Smooth muscle cell (in vitro differentiated cells): ENCODE data around the gene NAE1. TPM values are rescaled to one million over a fixed set of nuclear protein-coding genes. Genes with fewer than 3 reads are reported as not detected.

Experiments
- DNase-seq: peaks from one replicate; lab custom pipeline; 2025; ENCODE audit not compliant: unreplicated experiment; lab: John Stamatoyannopoulos, UW
- H2AFZ ChIP-seq: fragments of 200-600 bp; sonication (generic); 2 replicates; pipeline ENCODE4 v1.6.0; 2016; ENCODE audit warnings: antibody characterized with exemption, low read depth, mild to moderate bottlenecking
- H3F3A ChIP-seq: fragments of 200-600 bp; sonication (generic); 2 replicates; pipeline ENCODE4 v1.6.0; 2017; ENCODE audit warnings: antibody characterized with exemption, low read depth
- H3K27ac ChIP-seq: fragments of 200-600 bp; sonication (generic); 2 replicates; pipeline ENCODE4 v1.5.1; 2016; ENCODE audit warnings: low read depth, mild to moderate bottlenecking
- H3K27me3 ChIP-seq: fragments of 200-600 bp; sonication (generic); 2 replicates; pipeline ENCODE4 v1.6.1; 2016; ENCODE audit warnings: low read depth, mild to moderate bottlenecking
- H3K36me3 ChIP-seq: fragments of 200-600 bp; sonication (generic); 2 replicates; pipeline ENCODE4 v1.5.1; 2016; ENCODE audit warnings: low read depth
- H3K4me1 ChIP-seq: fragments of 200-600 bp; sonication (generic); 2 replicates; pipeline ENCODE4 v1.5.1; 2016; ENCODE audit warnings: low read depth
- H3K4me2 ChIP-seq: fragments of 200-600 bp; sonication (generic); 2 replicates; pipeline ENCODE4 v1.6.0; 2016; ENCODE audit warnings: mild to moderate bottlenecking
- H3K4me3 ChIP-seq: fragments of 200-600 bp; sonication (generic); 2 replicates; pipeline ENCODE4 v1.5.1; 2016; ENCODE audit warnings: mild to moderate bottlenecking
- H3K79me2 ChIP-seq: fragments of 200-600 bp; sonication (generic); 2 replicates; pipeline ENCODE4 v1.6.0; 2016; ENCODE audit warnings: low read depth, mild to moderate bottlenecking
- H3K9ac ChIP-seq: fragments of 200-600 bp; sonication (generic); 2 replicates; pipeline ENCODE4 v1.6.0; 2016; ENCODE audit warnings: low read depth
- H3K9me3 ChIP-seq: fragments of 200-600 bp; sonication (generic); replicated peaks from 2 replicates; pipeline ENCODE4 v1.5.1; 2016; ENCODE audit warnings: low read depth
- H4K20me1 ChIP-seq: fragments of 200-600 bp; sonication (generic); 2 replicates; pipeline ENCODE4 v1.6.0; 2016; ENCODE audit warnings: low read depth
- CTCF ChIP-seq: fragments of 200-600 bp; sonication (generic); IDR thresholded peaks from 2 replicates; pipeline ENCODE4 v1.5.1; 2017; ENCODE audit warnings: borderline replicate concordance, mild to moderate bottlenecking, antibody characterized with exemption; ENCODE audit not compliant: insufficient read depth, poor library complexity, severe bottlenecking
- WGBS: methylation state at CpG from one replicate; pipeline ENCODE4 v1.1.7; 2016; ENCODE audit warnings: low lambda C conversion rate; 5-methylcytosine and 5-hydroxymethylcytosine counted together
- polyA plus RNA-seq: library from polyadenylated mRNA; unstranded; fragments of >200 nt; fragmentation: Nextera tagmentation; extraction: Ambion mirVana; gene quantifications from 2 replicates; pipeline ENCODE4 v1.2.1, GENCODE V29; 2016
- total RNA-seq: library from RNA; depleted of rRNA; stranded (reverse); fragments of >200 nt; gene quantifications from 2 replicates; pipeline ENCODE4 v1.2.3, GENCODE V29; 2014

NAE1 gene
- total and polyA plus RNA-seq, 2 experiments from 2014 or later, result 55.1 to 68.4 TPM

DNA sequence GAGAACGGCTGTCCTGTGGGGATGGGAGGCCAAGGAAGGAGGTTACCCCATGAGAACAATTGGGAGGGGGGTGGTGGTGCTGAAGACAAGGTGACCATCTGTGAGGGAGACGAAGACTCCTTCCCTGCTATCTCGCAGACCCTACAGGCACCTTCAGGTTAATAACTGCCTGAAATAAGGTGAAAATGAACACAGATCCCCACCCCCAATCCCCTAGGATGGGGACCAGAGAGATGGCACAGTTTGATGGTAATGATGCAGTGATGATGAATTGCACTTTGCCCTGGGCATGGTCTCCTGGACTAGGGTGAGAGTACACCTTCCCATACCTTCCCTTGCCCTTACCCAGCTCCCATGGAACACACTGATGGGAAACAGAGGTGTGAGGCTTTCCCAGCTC is 1.4 kb upstream of the NAE1 start:
- Histone ChIP-seq H3K36me3 (no peaks in the 10 kb centered on the region), H3K27me3 (peaks cover 11% of the 10 kb centered on the region), H3K4me1 (peaks cover 11% of the 10 kb centered on the region), H3K4me2 (no peak overlapping the region), H3K9ac (no peak overlapping the region), H2AFZ (no peak overlapping the region), H3K79me2 (peaks cover 16% of the 10 kb centered on the region), H3K9me3 (no peaks in the 10 kb centered on the region), H3F3A (no peaks in the 10 kb centered on the region), H3K4me3 (no peak overlapping the region), H4K20me1 (peaks cover 23% of the 10 kb centered on the region), H3K27ac (no peak overlapping the region)
- no peak for TF ChIP-seq CTCF
- DNase-seq, result no peak
- WGBS, result 91% methylated on average over 3 of the region's 3 CpGs

- 70% methylated on average over 4 of the region's 4 CpGs for WGBS
- Histone ChIP-seq H4K20me1 (peaks cover 51% of the 10 kb centered on the region), H3K27ac (no peak overlapping the region), H3F3A (no peaks in the 10 kb centered on the region), H3K9me3 (no peaks in the 10 kb centered on the region), H3K4me1 (no peaks in the 10 kb centered on the region), H3K36me3 (peaks cover 18% of the 10 kb centered on the region), H2AFZ (no peak overlapping the region), H3K79me2 (peaks cover 8% of the 10 kb centered on the region), H3K9ac (no peak overlapping the region), H3K4me2 (no peak overlapping the region), H3K27me3 (no peaks in the 10 kb centered on the region), H3K4me3 (no peak overlapping the region)
- DNase-seq, result no peak
- no peak for TF ChIP-seq CTCF
Observed at GRCh38 chr16:66824006-66824405, 6.8 kb downstream of the NAE1 start.

DNA sequence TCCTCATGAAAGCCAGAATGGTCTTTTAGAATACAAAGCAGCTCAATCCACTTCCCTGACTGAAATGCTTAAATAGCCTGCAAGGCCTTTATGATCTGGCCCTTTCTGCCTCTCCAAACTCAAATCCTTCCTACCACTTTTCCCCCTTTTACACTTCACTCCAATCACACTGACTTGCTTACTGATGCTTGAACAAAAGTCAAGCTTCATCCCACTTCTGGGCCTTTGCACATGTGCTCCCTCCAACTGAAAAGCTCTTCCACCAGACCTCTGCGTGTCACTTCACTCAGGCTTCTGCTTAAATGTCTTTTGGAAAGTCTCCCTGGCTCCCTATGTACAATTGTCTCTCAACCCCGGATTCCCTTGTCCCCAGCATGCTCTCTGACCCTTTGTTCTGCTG is 16.0 kb downstream of the NAE1 start:
- Histone ChIP-seq H3K4me1 (no peaks in the 10 kb centered on the region), H3K4me3 (no peak overlapping the region), H3K27ac (no peak overlapping the region), H4K20me1 (no peaks in the 10 kb centered on the region), H3K27me3 (no peaks in the 10 kb centered on the region), H3K36me3 (peaks cover 39% of the 10 kb centered on the region), H3K79me2 (no peaks in the 10 kb centered on the region), H3K9me3 (no peaks in the 10 kb centered on the region), H3K4me2 (no peak overlapping the region), H3K9ac (no peak overlapping the region), H3F3A (no peaks in the 10 kb centered on the region), H2AFZ (no peak overlapping the region)
- 98% methylated on average over 2 of the region's 2 CpGs for WGBS
- no peak for TF ChIP-seq CTCF
- no peak for DNase-seq

DNA sequence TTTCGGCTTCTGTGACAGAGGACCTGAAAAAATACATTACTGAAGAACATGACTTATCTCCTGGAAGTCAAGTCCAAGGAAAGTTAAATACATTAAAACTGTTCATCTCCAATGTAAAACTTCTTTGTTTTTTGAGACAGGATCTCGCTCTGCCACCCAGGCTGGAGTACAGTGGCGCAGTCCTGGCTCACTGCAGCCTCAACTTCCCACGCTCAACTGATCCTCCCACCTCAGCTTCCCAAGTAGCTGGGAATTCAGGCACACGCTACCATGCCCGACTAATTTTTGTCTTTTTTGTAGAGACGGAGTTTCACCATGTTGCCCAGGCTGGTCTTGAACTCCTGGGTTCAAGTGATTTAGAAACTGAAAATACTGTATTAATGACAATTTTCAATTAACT is 19.7 kb downstream of the NAE1 start:
- Histone ChIP-seq H3K4me2 (no peak overlapping the region), H3K9me3 (no peaks in the 10 kb centered on the region), H3K4me1 (no peaks in the 10 kb centered on the region), H3K79me2 (no peaks in the 10 kb centered on the region), H3K27me3 (no peaks in the 10 kb centered on the region), H3K36me3 (peaks cover 10% of the 10 kb centered on the region), H3K4me3 (no peak overlapping the region), H3K27ac (no peak overlapping the region), H3F3A (no peaks in the 10 kb centered on the region), H2AFZ (no peak overlapping the region), H4K20me1 (no peaks in the 10 kb centered on the region), H3K9ac (no peak overlapping the region)
- 97% methylated on average over 7 of the region's 7 CpGs for WGBS
- no peak for TF ChIP-seq CTCF
- no peak for DNase-seq
